Large intestine (tissue), 3 donors: ENCODE data around the gene UST. TPM values are rescaled to one million over a fixed set of nuclear protein-coding genes. Genes with fewer than 3 reads are reported as not detected.

Experiments used
- DNase-seq, 2 donors: peaks; one replicate each; pipeline versions ENCODE4 v3.0.0 to v3.0.0-alpha.2; 2013
- H3K27ac ChIP-seq: one replicate; pipeline ENCODE4 v1.5.1; 2013; ENCODE audit warnings: low read length
- H3K27me3 ChIP-seq: 2 replicates; pipeline ENCODE4 v1.6.1; 2013; ENCODE audit warnings: low read length; ENCODE audit not compliant: control insufficient read depth, insufficient read depth
- H3K36me3 ChIP-seq: 2 replicates; pipeline ENCODE4 v1.6.1; 2013; ENCODE audit warnings: low read length; ENCODE audit not compliant: control insufficient read depth, insufficient read depth
- H3K4me1 ChIP-seq: one replicate; pipeline ENCODE4 v1.6.1; 2013; ENCODE audit warnings: low read length; ENCODE audit not compliant: control insufficient read depth, insufficient read depth
- H3K4me3 ChIP-seq: one replicate; pipeline ENCODE4 v1.5.1; 2013; ENCODE audit warnings: low read length
- H3K9me3 ChIP-seq: one replicate; pipeline ENCODE4 v1.6.1; 2013; ENCODE audit warnings: mild to moderate bottlenecking, low read depth, low read length, moderate library complexity; ENCODE audit not compliant: control insufficient read depth
- WGBS: methylation state at CpG from one replicate; pipeline ENCODE4 v1.1.5; 2013; ENCODE audit warnings: low lambda C conversion rate; ENCODE audit not compliant: insufficient coverage; 5-methylcytosine and 5-hydroxymethylcytosine counted together
- polyA plus RNA-seq: library from polyadenylated mRNA; unstranded; fragments of 120-200 nt; gene quantifications from one replicate; pipeline ENCODE4 v1.2.1, GENCODE V29; 2013

UST gene
- polyA plus RNA-seq, 1 donor: 2.9 TPM

DNA sequence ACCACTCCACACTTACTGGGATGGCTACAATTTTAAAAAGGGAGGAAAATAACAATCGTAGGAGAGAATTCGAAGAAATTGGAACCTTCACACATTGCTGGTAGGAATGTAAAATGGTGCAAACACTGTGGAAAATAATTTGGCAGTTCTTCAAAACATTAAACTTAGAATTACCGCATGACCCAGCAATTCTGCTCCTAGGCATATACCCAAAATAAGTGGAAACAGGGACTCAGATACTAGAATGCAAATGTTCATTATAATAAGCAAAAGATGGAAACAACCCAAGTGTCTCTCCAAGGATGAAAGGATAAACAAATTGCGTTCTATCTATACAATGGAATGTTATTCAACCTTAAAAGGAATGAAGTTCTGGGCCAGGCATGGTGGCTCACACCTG is 325.2 kb downstream of the UST start:
- Histone ChIP-seq H3K27ac (no peak overlapping the region), H3K4me3 (no peak overlapping the region), H3K4me1 (no peaks in the 10 kb centered on the region), H3K9me3 (no peaks in the 10 kb centered on the region), H3K36me3 (no peaks in the 10 kb centered on the region), H3K27me3 (no peaks in the 10 kb centered on the region)
- no peak for DNase-seq
- WGBS: 100% methylated on average over 2 of the region's 4 CpGs

- Histone ChIP-seq H3K27ac (no peak overlapping the region), H3K36me3 (no peaks in the 10 kb centered on the region), H3K9me3 (no peaks in the 10 kb centered on the region), H3K4me3 (no peak overlapping the region), H3K27me3 (no peaks in the 10 kb centered on the region), H3K4me1 (no peaks in the 10 kb centered on the region)
- peak in 1 of 2 donors; percentile 17 for DNase-seq
- WGBS: no CpG with 5 or more reads among the region's 2 CpGs
These were observed 328.0 kb downstream of the UST start for GRCh38 chr6:149074832-149075258.

DNA sequence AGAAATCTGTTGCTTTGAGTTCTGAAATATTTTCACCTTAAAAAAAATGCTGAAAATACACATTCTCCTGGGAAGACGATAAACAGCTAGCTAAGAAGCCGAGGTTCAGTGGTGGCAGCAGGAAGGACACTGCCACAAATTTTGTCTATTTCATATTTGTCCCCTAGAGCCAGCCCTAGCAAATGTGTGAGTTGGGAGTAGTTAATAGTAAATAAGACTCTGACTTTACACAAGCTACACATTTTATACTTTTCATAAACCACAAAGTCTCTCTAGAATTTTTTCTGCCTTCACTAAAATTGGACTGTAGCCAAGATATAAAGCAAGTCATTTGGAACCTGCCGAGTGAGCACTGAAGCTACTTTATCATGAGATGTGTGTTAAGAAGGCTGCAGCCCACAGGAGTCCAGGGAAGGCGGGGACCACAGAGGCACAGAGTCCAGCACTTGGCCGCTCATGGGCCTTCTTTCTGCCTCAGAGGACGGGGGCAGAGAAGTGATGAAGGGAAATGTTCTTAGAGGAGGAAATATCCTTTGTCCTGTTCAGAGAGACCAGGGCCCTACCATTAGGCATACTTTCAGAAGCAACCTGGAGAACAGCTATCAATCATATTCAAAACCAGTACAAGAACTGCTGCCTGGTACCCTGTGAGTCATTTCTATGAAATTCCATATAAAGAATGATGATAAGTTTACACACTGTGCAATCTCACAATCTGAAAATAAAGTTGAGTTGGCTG is 329.0 kb downstream of the UST start:
- Histone ChIP-seq H3K9me3 (no peaks in the 10 kb centered on the region), H3K4me3 (no peak overlapping the region), H3K27me3 (no peaks in the 10 kb centered on the region), H3K4me1 (no peaks in the 10 kb centered on the region), H3K27ac (no peak overlapping the region), H3K36me3 (no peaks in the 10 kb centered on the region)
- 80% methylated on average over 1 of the region's 6 CpGs for WGBS
- DNase-seq: no peak

GRCh38 chr6:149076355-149076734 is 329.5 kb downstream of the UST start:
- no peak for DNase-seq
- Histone ChIP-seq H3K4me3 (no peak overlapping the region), H3K36me3 (no peaks in the 10 kb centered on the region), H3K4me1 (no peaks in the 10 kb centered on the region), H3K27me3 (no peaks in the 10 kb centered on the region), H3K9me3 (no peaks in the 10 kb centered on the region), H3K27ac (no peak overlapping the region)
- WGBS: 100% methylated on average over 1 of the region's 2 CpGs

GRCh38 chr6:149077208-149077607 is 330.4 kb downstream of the UST start:
- Histone ChIP-seq H3K9me3 (no peaks in the 10 kb centered on the region), H3K4me1 (no peaks in the 10 kb centered on the region), H3K4me3 (no peak overlapping the region), H3K36me3 (no peaks in the 10 kb centered on the region), H3K27ac (no peak overlapping the region), H3K27me3 (no peaks in the 10 kb centered on the region)
- no CpG with 5 or more reads among the region's 6 CpGs for WGBS
- DNase-seq: no peak

DNA sequence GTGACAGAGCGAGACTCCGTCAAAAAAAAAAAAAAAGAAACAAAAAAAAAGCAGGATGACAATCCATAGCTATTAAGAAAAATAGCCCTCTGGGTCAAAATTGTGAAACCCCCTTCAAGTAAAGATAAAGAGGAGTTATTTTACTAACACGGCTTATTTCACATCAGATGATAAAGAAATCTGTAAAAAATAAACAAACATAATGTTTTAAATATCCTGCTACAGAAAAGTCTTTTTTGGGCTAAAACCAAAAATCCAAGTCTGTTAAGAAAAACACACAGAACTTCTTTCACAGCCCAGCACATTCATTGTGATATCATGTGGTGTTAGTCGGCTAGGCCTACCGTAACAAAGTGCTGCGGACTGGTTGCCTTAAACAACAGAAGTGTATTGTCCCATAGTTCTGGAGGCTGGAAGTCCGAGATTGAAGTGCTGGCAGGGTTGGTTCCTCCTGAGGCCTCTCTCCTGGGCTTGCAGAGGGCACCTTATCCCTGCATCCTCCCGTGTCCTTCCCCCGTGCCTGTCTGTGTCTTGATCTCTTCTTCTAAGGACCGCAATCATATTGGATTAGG is 331.5 kb downstream of the UST start:
- H3K4me3 ChIP-seq: no peak overlapping the region
- H3K36me3 ChIP-seq: no peaks in the 10 kb centered on the region
- H3K27ac ChIP-seq: no peak overlapping the region
- no peaks in the 10 kb centered on the region for H3K27me3 ChIP-seq
- no peak for DNase-seq
- no peaks in the 10 kb centered on the region for H3K9me3 ChIP-seq
- H3K4me1 ChIP-seq: no peaks in the 10 kb centered on the region
- WGBS: 70% methylated on average over 2 of the region's 10 CpGs

DNA sequence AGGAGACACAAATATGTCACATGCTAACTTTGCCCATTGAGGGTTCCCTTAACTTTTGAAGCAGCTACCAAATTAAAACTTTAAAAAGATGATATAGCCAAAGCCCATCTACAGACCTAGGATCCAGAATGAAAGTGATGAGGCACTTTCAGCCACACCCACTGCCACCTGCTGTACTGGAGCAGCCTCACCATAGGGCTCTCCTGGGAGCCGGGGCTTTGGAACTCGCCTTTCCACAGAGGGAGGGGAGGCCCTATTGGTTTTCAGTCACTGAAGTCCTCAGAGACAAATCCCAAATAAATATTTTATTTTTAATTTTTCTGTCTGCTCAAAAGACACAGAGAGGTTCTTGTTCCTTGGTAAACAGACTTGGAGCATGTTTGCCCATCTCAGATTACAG is 332.6 kb downstream of the UST start:
- no peak overlapping the region for H3K27ac ChIP-seq

DNA sequence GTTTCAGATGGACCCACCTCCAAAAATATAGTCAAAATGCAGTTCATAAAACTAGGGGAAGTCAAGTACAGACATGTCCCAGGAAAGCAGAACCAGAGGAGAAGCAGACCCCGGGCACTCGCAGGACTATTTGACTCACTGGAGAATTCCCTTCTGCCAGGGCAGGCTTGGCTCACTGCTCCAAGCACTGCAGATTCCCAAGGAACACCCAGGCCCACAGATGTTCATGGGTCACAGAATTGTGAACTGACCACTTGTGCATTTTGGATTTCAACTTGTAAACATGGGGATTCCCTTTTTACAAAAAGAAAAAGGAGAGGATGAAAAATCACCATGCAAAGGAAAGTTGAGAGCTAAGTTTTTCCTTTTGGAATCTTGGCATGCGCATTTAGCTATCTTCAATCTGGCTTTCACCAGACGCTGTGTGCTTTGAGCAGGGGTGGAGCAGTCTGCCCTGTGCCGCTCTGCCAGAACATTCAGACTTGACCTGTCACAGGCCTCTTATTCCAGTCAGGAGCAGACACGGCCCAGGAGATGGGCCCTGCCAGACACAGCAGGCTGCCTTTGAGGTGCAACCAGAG is 333.2 kb downstream of the UST start:
- no peak for DNase-seq
- Histone ChIP-seq H3K36me3 (no peaks in the 10 kb centered on the region), H3K27me3 (no peaks in the 10 kb centered on the region), H3K27ac (no peak overlapping the region), H3K9me3 (no peaks in the 10 kb centered on the region), H3K4me3 (no peak overlapping the region), H3K4me1 (no peaks in the 10 kb centered on the region)
- 67% methylated on average over 1 of the region's 6 CpGs for WGBS

More for the DNA sequence above, 332.6 kb downstream of the UST start:
- no CpG with 5 or more reads among the region's 2 CpGs for WGBS
- H3K4me3 ChIP-seq: no peak overlapping the region
- no peaks in the 10 kb centered on the region for H3K9me3 ChIP-seq
- no peaks in the 10 kb centered on the region for H3K36me3 ChIP-seq
- H3K27me3 ChIP-seq: no peaks in the 10 kb centered on the region
- no peaks in the 10 kb centered on the region for H3K4me1 ChIP-seq
- DNase-seq: no peak

DNA sequence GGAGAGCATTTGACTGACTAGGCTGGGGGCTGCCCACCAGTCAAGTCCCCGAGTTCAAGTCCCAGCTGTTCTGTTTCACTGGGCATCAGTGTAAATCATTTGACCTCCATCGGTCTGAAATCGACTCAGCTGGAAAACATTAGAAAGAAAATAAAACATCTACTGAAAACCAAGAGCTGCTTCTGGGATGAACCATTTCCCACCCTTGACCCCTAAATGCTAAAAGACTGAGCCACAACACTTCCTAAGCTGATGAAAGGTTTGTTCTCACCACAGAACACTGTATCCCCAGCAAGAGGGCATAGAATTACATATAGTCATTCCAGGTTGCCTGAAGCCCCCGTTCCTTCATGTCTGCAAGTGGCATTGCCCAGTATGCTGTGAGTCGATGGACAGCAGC is 333.7 kb downstream of the UST start:
- Histone ChIP-seq H3K4me1 (no peaks in the 10 kb centered on the region), H3K36me3 (no peaks in the 10 kb centered on the region), H3K27me3 (no peaks in the 10 kb centered on the region), H3K9me3 (no peaks in the 10 kb centered on the region), H3K27ac (no peak overlapping the region), H3K4me3 (no peak overlapping the region)
- DNase-seq: no peak
- WGBS: no CpG with 5 or more reads among the region's 5 CpGs

- 80% methylated on average over 1 of the region's 1 CpG for WGBS
These were observed 334.5 kb downstream of the UST start for GRCh38 chr6:149081281-149081680.

More at GRCh38 chr6:149081281-149081680, 334.5 kb downstream of the UST start:
- Histone ChIP-seq H3K36me3 (no peaks in the 10 kb centered on the region), H3K27me3 (no peaks in the 10 kb centered on the region), H3K9me3 (no peaks in the 10 kb centered on the region), H3K27ac (no peak overlapping the region), H3K4me3 (no peak overlapping the region), H3K4me1 (no peaks in the 10 kb centered on the region)
- no peak for DNase-seq
